ENCODE measurements around the gene SERPINB4.

The SERPINB4 gene

DNA sequence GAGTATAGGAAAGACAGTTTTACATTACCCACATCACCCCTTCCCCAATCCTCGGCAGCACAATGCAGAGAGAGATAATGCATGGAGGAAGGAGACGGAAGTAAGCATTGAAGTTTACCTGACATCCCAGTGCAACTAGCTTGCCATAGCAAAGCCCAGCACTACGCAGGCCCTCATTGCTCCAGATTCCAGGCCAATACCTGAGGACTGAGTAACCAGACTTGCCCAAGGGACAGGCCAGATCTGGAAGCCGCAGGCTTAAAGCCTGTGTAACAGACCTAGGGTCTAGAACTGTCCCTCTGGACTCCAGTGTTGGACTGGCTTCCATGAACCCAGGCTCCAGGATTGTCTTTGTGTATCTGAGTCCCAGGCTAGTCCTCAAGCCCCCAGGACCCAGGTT is 17.6 kb downstream of the SERPINB4 start:
- DNase-seq = no peak

DNA sequence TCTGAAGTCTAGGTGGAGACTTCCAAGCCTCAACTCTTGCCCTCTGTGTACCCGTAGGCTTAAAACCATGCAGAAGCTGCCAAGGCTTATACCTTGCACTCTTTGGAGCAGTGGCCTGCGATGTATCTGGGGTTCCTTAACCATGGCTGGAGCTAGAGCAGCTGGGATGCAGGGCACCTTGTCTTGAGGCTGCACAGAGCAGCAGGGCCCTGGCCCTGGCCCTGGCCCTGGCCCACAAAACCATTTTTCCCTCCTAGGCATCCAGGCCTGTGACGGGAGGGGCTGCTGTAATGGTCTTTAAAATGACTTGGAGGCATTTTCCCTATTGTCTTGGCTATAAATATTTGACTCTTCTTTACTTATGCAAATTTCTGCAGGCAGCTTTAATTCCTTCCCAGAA is 19.2 kb downstream of the SERPINB4 start:
- DNase-seq = no peak

DNA sequence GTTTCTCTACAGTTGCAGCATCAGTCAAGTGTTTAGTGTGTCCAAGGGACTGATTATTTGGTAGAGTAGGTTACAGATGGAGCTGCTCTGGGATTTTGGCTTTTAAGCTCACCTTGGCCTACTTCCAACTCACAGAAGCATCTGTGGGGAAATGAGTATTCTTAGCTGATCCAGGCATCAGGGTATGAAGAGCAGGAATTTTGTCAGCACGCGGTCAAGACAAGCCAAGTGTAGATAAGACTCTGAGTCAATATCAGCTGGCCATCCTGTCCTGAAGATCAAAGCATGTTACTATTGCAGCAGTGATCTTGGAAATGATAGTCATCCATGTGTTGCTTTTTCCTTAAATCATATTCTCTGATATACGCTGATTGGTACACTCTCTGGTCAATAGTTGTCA is 24.4 kb downstream of the SERPINB4 start:
- no peak for DNase-seq

DNA sequence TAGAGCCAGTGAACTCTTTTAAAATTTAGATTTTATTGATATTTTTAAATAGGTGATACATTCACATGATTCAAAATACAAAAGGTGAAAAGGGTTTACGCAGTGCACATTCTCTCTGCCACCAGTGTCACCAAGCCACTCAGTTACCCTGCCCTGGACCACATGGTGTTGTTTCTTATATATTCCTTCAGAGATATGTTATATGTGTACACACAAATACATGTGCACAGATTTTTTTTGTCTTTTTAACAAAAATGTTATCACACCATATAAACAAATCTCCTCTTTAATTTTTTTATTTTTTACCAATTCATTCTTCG is 26.2 kb downstream of the SERPINB4 start:
- no peak for DNase-seq

DNA sequence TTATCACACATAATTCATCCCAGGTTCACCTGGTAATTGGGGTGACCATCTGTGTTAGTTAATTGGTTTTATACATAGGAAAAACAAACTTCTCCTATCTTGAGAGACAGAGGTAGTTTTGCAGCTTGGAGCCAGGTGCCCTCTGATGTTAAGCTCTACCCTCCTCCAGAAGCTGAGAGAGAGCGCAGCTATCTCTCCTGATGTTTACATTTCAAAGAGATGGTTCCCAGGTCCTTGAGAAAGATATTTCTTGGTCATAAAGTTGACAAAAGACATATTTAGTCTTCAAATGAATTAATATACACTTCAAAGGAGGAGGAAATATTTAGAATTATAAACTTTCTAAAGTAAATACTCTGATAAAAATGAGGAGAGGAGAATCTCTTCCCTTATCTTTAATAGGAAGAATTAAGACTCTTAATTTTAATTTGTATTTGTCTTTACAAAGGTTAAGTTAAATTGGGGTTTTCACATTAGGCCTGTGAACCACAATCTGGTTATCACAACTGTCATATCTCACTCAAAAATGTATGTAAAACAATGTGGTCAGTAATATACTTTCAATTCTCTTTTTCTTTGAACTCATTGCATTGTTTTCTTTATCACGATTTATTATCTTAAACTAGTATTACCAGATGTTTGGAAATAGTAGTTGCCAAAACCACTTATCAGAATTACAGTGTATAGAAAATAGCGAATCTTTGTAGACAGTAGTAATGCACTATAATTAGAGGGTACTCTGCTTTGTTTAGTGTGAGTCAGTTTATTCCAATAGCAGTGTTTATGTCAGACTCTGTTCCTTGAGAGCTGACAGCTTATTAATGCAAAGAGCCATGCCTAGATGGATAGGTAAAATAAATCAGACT is 26.8 kb downstream of the SERPINB4 start:
- DNase-seq = no peak

DNA sequence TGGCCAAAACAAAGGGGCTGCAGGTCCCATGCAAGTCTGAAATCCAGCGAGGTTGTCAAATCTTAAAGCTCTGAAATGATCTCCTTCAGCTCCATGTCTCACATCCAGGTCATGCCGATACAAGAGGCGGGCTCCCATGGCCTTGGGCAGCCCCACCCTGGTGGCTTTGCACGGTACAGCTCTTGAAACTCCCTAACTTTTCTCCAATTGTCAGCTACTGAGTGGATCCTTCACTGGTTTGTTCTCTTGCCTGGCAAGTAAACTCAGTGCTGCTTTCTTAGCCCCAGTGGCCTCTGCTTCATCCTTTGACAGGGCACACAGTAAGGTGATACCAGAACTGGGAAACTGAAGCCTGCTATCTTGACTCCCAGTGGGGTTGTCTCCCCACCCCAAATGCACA is 30.6 kb downstream of the SERPINB4 start:
- DNase-seq = no peak

DNA sequence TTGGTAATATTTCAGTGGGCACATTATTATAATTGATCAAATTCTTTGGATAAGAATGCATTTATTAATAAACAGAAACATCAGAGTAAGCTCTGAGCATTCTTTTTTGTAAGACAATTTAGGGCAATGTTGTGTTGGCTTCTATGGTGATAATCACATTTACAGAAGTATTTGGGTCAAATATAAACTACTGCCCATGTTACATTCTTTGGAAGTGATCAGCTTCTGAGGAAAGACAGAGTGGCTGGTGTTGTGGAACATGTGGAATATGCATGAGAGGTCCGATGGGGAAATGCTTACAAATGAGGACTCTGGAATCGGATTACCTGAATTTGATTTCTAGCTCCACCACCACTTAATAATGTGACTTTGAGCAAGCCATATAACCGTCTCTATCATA is 37.5 kb downstream of the SERPINB4 start:
- DNase-seq = no peak

DNA sequence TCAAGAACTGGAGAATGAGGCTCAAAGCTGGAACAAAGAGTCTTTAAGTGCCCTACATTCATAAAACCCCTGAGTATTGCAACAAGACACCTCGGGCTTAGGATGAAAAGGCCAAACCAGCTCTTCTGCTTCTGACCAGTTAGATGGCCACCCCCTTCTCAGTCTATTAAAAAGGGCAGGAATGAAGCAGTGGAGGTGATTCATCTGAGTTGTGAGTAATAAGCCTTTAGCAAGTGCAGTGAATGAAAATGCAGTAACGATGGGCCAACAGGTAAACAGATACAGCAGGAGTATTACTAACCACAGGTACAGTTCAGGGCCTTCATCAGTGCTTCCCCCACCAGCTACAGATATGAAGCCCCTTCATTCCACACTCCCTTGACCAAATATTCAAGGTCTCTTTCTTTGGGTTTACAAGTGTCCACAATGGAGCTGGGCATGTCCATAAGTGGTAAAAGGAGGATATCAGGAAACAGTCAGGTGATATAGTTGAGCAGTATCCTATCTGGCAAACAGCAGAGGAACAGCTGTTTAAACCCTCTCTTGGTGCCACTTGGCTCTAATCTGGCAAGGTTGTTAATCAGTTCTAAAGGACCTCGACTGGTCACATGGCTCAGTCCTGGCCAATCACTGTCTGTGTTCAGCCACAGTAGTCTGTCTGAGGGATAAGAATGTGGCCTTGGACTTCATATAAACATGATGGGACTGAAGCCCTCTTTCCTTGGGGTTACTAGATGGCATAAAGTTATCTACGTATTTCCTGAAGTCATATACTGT is 39.1 kb downstream of the SERPINB4 start:
- no peak for DNase-seq

DNA sequence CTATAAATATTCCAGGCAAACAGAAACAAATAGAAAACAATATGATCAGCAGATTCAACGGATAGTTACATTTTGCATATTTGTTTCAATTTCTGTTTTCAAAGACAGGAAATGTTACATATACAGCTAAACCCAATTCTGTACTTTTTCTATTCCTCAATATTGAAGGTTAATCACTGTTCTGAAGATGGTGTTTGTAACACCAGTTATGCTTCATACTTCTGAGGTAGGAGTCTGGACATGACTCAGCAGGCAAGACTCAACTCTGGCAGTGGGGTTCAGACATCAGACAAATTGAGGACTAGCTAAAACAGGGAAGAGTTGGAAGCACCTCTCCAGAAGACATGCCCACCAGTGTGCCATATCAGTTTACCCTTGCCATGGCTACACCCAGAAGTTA is 40.3 kb downstream of the SERPINB4 start:
- no peak for DNase-seq

DNA sequence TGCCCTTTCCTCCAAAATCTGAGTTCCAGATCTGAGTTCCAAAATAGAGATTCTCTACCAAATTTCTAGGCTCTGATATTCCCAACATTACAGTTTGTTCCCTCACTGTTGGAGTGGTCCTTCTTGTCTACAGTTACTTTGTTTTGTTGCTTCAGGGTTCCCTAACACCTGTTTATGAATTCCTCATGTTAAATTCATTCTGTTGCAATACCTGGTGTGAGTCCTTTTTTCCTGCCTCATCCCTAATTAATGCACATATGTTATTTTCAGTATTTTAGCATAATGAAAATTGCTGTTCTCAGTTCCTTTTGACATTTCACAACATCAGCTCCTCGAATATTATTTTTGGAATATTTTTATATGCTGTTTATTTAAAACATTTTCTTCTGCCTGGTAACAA is 40.7 kb downstream of the SERPINB4 start:
- DNase-seq = no peak

DNA sequence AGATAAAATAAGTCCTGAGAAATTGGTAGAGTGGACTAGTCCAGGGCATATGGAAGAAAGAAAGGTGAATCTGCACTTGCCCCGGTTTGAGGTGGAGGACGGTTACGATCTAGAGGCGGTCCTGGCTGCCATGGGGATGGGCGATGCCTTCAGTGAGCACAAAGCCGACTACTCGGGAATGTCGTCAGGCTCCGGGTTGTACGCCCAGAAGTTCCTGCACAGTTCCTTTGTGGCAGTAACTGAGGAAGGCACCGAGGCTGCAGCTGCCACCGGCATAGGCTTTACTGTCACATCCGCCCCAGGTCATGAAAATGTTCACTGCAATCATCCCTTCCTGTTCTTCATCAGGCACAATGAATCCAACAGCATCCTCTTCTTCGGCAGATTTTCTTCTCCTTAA is 47.1 kb downstream of the SERPINB4 start:
- no peak for DNase-seq

DNA sequence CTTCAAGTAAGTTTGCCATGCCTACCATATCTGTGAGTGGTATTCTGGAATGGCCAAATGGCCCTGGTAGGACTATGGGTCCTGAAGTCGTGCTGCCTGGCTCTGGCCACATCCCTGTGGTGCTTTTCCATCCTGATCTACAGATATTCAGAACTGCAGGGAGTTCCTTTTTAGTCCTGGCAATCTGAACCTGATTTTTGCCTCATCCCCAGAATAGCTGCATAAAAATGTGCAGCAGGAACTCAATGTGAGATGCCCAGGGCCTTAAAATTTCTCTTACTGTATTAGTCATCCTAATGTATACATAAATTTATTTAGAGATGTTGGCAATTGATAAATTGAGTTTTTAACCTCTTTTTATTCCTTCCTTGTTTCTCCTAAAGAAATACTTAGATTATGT is 51.6 kb downstream of the SERPINB4 start:
- DNase-seq = no peak

DNA sequence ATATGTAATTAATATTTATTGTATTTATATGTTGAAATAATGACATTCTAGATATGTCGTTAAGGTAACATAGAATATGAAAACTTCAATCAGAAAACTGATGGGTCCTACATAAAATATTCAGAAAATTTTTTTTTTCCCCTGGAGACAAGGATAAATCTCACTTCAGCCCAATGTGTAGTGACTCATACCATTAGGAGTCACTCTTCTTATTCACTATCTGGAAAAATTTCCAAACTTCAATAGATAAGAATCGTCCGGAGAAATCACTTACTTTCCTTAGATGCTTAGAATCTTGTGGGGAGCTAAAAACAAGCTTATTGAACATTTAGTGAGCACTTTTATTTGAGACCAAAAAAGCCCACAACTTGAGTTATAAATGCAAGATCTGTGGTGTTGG is 52.3 kb downstream of the SERPINB4 start:
- DNase-seq = no peak

DNA sequence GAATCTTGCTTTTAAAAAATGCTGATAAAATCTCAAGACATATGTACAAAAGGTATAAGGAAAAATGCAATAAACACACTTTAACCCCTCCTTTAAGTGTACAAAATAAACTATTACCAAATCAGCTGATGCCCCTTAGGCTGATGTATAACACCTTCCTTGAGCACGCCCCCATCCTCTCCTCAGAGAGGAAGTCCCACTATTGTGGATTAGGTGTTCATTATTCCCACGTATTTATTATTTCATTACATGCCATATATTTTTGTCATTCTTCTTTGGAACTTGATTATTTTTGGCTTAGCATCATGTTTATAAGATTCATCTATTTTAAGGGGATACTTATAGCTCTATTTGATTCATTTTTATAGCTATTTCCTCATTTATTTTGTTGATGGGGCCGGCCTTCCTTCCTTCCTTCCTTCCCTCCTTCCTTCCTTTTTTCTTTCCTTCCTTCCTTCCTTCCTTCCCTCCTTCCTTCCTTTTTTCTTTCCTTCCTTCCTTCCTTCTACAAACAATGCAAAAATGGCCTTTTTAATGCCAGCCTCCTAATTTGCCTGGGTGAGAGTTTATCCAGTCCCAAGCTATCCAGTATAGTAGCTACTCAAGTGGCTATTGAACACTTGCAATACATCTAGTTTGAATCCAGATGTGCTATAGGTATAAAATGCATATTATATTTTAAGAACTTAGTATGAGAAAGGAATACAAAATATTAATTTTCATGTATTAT is 52.9 kb downstream of the SERPINB4 start:
- DNase-seq = no peak

DNA sequence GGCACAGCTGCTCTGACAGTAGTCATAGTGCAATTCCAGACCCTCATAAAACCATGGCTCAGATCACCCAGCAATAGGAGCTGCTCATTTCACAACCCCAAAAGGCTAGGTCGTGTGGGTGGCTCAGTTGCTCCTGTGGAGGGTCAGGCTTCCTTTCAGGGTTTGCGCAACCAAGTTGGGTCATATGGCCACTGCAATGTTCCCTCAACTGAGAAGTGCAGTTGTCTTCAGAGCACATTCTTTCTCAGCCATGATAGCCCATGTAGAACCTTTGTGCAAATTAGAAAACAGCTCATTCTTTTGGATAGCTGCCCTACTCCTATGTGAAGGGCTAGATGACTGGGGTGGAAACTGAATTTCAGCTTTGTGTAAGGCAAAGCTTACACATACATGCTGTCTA is 53.7 kb downstream of the SERPINB4 start:
- DNase-seq = no peak

DNA sequence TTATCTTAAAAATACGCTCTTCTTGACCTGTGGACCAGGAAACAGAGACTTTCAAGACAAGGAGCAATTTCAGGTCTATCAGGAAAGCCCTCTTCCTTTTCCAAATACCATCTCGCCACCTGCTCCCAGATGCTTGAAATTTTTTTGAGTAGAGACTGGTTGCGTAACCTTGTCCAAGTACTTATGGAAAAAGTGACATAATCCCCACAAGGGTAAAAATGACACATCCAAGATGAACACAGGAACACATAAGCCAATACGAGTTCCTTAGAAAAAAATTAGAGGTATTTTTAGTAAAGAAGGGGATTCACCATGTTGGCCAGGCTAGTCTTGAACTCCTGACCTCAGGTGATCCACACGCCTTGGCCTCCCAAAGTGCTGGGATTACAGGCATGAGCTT is 55.1 kb downstream of the SERPINB4 start:
- DNase-seq = no peak

Measured in CD4-positive, alpha-beta T cell treated with Interferon alpha-2 for 1 hour (primary cell).